ENCODE results near the gene PREPL.
A peak's percentile ranks its signal among the peaks of the same experiment; 100 is the strongest.
"Not testable (repeated sequence)": the region's sequence is repeated elsewhere in the genome, so short reads cannot be mapped to it uniquely, and the experiment has no call there.

The PREPL gene

DNA sequence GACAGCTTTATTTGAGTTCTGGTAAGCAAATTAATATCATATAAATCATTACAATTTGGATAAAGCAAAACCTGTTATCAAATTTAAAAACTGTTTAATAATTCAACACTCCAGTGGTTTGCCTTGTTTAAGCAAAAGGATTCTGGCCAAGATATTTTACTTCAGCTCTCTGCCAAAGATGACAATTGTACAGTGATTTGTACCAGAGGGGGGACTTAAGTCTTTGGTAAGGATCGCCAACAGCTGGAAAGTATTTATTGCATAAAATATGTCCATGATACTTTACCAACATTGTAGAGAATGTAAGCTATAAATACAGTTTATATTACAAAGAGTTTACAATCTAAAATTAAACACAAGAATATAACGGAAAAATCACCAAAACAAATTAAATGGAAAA is 13.8 kb downstream of the PREPL start:
- DNase-seq, result no peak

DNA sequence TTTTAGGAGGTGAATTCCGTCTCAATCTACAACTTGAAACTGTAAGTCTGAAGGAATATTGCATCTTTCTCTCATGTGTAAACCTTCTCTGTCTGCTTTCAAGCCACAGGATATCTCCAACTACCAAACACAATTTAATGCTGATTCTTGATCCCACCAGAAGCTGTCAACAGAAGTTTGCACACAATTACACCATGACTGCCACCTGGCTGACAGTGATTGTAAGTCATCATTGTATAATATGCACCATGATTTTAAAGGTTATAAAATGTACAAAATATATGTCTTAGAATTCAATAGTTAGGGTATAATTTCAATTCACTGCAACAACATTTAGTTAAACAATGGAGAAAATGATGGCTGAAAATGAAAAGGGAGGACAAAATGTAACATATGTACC is 18.4 kb downstream of the PREPL start:
- peak; percentile 65 for DNase-seq

DNA sequence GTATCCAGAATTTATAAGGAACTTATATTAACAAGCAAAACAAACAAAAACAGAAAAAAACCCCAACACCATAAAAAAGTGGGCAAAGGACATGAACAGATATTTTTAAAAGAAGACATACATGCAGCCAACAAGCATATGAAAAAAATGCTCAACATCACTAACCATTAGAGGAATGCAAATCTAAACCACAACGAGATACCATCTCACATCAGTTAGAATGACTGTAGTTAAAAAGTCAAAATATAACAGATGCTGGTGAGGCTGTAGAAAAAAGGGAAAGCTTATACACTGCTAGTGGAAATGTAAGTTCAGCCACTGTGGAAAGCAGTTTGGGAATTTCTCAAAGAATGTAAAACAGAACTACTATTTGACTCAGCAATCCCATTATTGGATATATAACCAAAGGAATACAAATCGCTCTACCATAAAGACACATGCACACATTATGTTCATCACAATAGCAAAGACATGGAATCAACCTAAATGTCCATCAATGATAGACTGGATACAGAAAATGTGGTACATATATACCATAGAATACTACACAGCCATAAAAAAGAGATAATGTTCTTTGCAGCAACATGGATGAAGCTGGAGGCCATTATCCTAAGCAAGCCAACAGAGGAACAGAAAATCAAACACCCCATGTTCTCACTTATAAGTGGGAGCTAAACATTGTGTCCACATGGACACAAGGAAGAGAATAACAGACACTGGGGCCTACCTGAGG is 25.3 kb downstream of the PREPL start:
- peak; percentile 12 for DNase-seq

DNA sequence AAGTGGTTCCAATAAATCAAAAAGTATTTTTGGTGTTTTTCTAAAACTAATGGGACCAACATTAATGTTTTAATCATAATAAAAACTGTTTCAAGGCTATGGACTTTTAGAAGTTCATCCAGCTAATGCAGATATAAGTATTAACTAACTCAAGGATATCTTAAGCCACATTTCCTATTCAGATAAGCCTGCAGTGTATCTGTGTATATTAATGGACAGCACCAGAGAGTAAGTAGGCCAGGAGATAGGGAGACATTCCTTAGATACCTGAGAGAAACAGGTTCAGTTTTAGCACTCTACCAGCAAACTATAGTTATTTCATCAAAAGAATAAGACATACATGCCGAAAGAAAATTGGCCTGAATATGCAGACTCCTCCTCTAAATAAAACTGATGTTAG is 27.3 kb downstream of the PREPL start:
- no peak for DNase-seq

DNA sequence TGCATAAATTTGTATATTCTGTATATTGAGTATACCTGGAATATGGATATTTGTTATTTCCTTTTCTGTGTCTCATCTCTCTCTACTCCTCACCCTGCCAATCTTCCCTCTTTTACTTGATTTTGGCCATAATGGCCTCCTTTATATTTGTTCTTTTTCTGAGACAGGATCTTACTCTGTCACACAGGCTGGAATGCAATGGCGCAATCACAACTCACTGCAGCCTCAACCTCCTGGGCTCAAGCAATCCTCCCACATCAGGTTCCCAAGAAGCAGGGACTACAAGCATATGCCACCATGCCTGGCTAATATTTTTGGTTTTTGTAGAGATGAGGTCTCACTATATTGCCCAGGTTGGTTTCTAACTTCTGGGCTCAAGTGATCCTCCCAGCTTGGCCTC is 30.5 kb downstream of the PREPL start:
- no peak for DNase-seq

DNA sequence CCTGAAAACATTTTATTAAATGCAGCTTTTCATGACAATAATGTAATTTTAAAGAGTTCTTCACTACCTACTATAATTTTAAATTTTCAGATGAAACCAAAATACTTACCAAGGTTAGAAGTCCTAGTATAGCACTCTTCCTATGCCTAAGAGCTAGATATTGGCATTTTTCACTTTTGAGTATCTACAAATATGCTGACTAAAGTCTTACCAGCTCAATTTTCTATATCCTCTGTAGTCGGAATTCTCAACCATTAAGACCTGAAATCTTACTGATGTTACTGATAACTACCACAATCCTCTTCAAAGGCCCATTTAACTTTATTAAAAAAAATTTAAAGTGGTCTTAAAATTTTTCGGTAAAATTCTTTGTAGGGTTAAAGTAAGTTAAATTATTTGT is 32.0 kb downstream of the PREPL start:
- no peak for DNase-seq

DNA sequence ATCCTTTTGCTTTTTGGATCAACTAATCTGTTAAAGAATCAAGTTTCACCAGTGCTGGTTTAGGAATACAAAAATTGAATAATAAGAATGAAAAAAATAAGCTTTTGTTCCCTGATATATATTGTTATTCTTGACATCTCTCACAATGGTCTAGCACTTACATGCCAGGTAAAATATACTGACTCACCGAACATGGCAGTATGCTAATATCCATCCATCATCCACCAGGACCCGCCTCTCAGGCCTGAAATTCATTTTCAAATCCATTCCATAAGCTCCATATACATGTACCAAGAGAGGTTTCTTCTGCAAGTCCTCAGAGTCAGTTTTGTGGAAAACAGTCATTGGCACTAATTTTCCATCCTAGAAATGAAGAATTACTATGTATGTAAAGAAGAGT is 32.5 kb downstream of the PREPL start:
- no peak for DNase-seq

DNA sequence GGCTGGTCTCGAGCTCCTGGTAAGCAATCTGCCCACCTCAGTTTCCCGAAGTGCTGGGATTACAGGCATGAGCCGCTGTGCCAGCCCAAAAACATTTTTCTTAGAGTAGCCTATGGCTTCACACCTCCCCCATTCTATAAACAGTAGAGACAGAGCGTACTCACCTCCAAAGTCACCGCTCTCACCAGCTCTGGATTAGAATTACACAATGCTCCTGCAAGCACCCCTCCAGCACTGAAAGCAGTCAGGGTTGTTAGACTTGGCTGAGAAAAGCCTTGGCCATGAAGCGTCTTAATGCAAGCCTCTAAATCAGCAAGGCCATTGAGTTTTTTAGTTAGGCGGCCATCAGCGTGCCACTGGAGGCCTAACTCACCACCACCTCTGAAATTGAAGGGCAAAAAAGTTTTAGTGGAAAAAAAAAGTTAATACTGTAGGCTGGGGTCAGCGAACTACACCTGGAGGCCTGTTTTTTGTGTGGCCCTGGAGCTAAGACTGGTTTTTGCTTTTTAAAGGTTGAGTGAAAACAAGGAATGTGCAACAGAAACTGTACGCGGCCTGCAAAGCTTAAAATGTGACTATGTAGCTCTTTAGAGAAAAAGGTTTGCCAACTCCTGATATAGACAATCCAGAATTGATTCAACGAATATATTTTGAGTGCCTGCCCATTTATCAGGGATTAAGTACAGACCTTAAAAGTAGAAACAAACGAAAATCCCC is 34.6 kb downstream of the PREPL start:
- no peak for DNase-seq

DNA sequence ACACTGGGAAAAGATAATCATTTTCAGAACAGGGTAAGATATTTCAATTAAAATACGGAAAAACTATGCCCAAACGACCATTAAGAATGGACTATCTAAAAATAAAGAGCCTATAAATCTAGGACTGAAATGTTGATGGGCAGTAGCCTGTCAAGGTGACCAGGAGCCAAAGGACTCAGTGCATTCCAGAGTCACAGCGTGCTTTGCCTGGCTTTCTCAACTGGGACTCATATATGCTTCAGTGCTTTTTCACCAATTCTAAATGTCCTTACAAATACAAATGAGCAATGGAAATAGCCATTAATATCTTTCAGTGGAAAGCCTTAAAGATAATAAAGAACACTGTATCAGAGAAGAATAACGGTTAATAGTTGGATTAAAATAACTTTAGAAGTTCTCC is 35.4 kb downstream of the PREPL start:
- DNase-seq, result no peak

DNA sequence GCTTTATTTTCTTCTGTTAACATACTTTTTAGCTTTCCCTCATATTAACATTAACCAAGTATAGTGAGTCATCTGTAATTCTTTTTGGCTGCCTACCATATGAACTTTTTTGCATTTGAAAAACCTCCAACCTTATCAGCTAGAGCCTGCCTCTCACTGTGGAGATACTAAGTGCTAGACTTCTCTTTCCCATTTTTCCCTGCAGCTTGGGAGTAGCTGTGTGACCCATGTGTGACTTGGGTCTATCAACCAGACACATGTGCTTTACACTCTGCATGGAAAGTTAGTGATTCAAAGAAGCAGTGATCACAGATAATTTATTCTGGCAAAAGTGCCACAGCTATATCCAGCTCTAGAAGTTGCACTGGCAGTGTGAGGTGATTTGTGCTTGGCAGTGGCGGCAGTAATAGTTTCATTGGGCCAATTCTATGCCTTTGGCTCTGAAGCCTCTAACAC is 36.3 kb downstream of the PREPL start:
- DNase-seq, result peak; percentile 78

DNA sequence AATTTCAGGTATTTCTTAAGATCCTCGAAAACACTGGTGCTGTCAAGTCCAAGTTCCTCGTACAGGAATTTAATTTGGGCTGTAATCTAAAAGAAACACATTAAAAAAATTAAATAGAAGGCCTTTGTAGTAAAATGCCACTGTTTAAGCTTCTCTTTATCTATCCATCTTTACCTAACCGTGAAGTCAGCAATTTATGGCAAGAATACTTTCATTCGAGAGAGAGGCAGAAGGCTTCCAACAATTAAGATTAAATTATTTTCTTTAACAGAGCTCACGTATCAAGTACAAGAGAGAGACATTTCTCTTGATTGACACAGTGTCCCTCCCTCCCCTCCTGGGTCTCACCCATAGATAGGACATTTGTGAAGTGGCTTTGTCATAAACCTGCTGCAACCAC is 39.9 kb downstream of the PREPL start:
- no peak for DNase-seq

DNA sequence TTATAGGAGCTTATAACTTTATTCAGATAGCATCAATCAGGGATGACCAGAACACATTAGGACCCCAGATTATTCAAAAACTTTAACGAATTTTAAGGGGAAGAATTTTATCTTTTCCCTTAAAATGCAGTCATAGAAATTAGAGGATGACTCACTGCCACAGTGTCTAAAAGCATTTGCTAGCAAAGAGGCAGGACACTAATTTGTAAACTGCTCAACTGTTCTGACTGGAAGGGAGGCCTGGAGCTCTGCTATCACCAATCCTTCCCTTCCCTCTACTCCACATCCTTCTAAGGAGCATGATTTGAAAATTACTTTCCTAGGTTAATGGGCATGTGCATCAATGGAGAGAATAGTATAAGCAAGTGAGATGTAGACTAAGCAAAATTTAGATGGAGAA is 40.5 kb downstream of the PREPL start:
- no peak for DNase-seq

DNA sequence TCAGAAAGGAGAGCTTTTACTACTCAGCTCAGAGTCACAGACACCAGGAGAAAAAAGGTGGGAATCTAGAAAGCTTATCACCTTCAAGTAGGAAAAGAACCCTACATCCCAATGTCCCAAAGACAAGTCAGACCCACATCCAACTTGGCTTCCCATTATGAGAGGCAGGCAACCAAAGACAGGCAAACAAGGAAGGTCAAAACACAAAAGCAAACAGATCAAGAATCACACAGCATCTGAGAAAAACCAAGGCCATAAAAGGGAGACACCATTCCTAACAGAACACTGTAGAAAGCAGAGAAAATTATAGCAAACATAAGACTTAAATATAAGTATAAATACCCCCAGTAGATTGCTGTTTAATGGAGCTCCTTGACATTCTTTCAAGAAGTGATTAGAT is 45.3 kb downstream of the PREPL start:
- no peak for DNase-seq

DNA sequence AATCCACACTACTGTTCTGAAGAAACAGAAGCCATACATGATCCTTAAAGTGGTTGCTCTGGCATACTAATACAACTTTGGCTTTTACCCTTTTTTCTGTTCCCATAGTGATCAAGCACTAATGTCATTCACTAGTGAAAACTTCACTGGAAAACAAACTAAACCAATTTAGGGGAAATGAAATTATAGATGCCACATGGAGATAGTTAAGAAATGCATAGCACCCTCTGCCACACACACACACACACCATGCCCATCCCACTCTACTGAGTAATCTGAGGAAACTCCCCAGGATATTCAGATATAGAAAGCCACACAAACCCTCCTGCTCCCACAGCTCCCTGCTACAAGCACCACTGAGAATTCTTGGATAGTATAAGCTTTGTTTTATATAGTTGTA is 46.9 kb downstream of the PREPL start:
- DNase-seq, result no peak

DNA sequence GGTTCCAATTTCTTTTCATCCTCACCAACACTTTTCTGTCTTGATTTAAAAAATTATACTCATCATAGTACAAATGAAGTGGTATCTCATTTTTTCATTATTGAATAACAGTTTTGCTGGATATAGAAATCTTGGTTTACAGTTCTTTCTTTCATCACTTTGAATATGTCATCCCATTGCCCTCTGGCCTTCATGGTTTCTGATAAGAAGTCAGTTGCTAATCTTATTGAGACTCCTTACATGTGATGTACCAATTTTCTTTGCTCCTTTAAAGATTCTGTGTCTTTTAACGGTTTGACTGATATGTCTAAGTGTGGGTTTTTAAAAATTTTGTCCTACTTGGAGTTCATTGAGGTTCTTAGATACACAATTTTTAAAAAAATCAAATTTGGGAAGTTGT is 51.0 kb downstream of the PREPL start:
- DNase-seq, result peak; percentile 22

DNA sequence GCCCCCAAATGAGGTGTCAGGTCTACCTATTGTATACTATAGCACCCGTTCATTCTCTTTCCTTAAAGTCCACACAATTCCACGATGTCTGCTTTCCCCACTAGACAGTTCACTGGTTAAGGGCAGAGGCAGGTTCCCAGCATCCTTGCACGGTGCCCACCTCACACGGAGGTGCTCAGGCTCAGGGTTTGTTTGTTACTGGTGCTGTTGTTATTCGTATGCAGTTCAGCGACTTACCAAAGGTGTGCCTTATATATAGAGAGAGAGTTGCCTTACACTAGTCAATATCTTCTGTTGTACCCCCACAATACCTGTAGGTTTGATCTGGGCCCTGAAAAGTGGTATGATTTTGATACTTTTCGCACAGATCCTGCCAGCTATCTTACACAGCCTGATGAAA is 55.4 kb downstream of the PREPL start:
- no peak for DNase-seq

DNA sequence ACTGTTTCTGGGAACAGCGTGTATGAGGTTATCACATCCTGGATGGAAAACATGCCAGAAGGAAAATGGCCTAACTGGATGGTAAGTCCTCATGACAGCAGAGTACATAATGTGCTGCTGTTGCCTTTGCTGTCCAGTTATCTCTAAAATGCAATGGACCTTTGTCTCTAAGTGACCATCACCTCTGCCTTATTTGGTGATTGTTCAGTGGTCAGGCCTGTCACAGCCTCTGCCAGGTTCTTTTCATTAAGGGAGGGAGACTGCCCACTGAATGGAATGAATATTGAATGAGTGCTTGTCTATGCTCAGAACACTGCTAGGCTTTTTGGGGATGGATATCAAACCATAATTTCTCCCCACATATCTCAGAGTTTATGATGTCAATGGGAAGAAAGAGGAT is 57.0 kb downstream of the PREPL start:
- DNase-seq, result no peak

DNA sequence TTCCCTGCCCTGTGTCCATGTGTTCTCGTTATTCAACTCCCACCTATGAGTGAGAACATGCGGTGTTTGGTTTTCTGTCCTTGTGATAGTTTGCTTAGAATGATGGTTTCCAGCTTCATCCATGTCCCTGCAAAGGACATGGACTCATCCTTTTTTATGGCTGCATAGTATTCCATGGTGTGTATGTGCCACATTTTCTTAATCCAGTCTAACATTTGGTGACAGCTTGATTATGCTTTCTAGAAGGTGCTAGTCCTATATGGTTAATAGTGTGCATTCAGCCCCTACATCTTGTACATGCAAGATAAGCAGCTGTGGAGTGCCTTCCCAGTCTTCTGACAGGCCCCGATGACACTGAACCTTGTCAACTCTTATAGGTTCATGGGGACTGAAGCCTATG is 57.5 kb downstream of the PREPL start:
- not testable (repeated sequence) for DNase-seq

DNA sequence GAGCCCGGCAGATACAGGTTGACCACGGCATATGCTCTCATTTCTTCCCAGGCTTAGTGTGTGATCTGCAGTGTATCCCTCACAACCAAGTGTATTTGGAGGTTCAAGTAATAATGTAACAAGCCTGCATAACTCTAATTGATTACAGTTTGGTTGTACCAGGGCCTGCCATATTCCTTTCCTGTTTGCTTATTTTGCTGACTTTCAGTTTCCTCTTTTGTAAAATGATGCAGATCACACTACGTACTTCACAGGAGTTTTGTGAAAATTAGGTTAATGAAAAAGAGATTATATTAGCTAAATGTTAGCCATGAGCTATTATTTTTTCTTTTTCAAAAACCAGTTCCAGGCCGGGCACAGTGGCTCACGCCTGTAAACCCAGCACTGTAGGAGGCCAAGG is 60.2 kb downstream of the PREPL start:
- DNase-seq, result no peak

DNA sequence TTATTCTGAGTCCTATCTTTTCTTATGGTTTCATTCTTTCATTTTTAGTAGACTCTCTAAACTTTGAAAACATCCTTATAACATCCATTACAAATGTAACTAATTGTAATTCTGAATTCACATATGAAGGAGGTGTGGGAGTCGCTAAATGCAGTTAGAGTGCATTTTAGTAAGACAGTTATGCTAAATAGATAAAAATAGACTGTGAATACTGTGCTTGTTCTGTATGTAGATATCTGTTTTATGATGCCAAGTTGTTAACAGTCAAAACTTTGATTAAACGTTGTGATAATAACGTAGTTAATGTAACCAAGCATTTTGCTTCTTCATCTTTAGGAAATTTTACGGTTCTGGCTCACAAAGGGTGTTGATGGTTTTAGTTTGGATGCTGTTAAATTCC is 61.7 kb downstream of the PREPL start:
- DNase-seq, result no peak

DNA sequence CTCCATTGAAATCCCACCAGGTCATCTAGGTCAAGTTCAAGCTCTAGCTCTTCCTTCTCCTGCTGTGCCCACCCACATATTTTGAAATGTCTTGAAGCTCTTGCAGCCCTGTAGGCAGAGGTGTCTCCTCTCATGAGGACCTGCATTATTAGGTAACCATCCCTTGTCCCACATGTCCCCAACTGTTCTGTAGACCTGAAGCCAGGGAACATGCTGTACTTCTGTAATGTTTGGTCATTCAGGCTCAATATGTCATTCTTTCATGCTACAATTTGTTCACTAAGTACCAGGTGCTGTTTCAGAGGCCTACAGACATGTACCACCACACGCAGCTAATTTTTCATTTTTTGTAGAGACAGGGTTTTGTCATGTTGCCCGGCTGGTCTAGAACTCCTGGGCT is 63.9 kb downstream of the PREPL start:
- DNase-seq, result no peak

DNA sequence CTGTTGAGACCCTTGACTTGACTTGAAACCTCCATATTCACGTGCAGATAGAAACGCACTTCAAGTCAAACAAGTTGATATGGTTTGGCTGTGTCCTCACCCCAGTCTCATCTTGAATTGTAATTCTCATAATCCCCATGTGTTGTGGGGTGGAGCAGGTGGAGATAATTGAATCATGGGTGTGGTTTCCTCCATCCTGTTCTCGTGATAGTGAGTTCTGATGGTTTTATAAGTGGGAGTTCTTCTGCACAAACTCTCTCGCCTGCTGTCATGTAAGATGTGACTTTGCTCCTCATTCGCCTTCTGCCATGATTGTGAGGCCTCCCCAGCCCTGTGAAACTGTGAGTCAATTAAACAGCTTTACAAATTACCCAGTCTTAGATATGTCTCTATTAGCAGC is 64.6 kb downstream of the PREPL start:
- peak; percentile 37 for DNase-seq

DNA sequence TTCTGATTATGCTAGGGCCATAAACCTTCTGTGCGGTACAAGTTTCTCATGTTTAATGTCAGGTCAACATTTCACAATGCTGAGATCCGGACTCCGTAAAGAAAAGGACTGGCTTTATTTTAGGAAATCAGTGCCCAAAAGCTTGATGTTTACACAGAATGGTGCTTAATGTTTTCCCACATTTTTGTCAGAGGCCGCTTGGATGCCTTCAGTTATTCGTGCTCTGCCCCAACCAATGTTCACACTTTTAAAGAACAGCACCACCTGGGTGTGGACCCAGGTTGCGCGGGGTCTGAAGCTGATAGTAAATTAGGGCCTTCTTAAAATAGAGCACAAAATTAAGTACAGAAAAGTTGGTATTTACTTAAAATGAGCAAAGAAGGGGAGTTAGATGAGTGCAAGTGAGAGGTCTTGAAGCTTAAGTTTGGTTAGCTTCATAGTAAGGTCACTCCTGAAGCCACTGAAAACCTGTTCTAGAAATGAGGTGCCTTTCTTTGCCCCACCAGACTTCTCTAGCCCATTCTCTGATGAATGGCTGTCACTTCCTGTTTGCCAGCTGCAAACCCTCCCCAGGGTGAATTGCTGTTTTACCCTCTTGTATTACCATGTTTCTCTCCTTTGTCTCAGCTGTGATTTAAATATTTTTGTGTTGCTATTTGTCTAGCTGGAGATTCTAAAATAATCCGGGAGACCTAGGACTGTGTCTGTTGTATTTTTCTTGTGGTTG is 65.5 kb downstream of the PREPL start:
- peak; percentile 15 for DNase-seq

DNA sequence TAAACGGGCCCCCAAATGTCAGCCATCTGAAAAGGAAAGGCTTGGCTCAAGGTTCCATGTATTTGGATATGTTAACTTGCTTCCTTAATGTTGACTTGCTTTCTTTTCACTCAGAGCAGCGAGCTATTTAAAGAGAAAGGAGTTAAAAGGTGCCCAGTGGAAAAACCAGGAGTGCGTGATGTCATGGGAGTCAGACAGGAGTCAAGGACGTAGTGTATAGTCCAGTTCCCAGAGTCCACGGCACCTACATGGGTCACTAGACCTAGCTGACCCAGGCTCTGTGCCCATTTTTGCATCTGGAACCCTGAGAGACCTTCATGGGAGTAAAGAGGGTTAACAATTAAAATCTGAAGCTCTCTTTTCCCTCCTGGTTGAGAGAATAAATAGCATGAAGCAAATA is 66.2 kb downstream of the PREPL start:
- DNase-seq, result no peak
